ENCODE results near the gene KHDC1. TPM values are rescaled to one million over a fixed set of nuclear protein-coding genes. Genes with fewer than 3 reads are reported as not detected.

The KHDC1 gene
- total and polyA plus RNA-seq, 2 of the 8 experiments (the other 6 are each of a cell fraction or from before 2014, with no cell fraction given): 4.3 to 7.3 TPM

DNA sequence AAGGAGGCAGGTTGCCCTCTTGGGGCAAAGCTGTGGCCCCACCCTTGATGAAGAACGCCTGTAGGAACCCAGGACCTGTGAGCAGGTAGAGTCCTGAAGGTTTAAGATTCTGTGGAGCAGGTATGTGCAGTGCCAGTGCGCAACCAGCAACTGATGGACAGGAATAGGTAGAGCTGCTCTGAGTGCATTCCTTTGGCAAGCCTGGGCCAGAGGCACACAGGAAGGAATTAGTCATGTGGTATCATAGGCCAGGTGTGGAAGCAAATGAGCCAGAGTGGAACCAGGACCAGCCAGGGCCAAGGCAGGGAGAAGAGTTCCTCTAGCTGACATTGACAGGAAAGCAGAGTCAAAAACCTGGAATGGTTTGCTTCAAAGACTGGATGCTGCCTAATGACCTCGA lies 1.4 kb upstream of the KHDC1 start:
- no peak overlapping the region for H4K5ac ChIP-seq (ENCODE audit: insufficient read length, low read depth, low read length)
- H4K20me1 ChIP-seq (replicated peaks in 1 of 2; ENCODE audit: control insufficient read depth in 1 of 2, insufficient read depth in 2 of 2, low read length in 2 of 2): peaks cover 0 to 4% of the 10 kb centered on the region in 2 experiments
- no peaks in the 10 kb centered on the region; a peak in 1 of 4 replicates for H3K9me3 ChIP-seq (ENCODE audit: insufficient read depth in 2 of 2, low read depth in 1 of 2, low read length in 1 of 2)
- H3K14ac ChIP-seq (ENCODE audit: insufficient read length): no peak overlapping the region
- FAIRE-seq (no peak), DNase-seq (ENCODE audit: low read depth in 1 of 2, low spot score in 2 of 2) (no peak)
- H2BK5ac ChIP-seq (ENCODE audit: low read depth, low read length): no peak overlapping the region
- H3K79me2 ChIP-seq (ENCODE audit: control insufficient read depth in 1 of 2, insufficient read depth in 2 of 2, low read length in 2 of 2): peaks cover 0 to 15% of the 10 kb centered on the region in 2 experiments; a peak in 1 of 4 replicates
- H3K4me1 ChIP-seq (replicated peaks in 1 of 4; ENCODE audit: control insufficient read depth in 3 of 4, insufficient read depth in 4 of 4, low read length in 3 of 4): peaks cover 0 to 9% (median 4%) of the 10 kb centered on the region in 4 experiments; a peak in 4 of 7 replicates
- H2BK15ac ChIP-seq (ENCODE audit: low read length): no peak overlapping the region
- no peak overlapping the region for H4K8ac ChIP-seq (ENCODE audit: extremely low read depth, insufficient read depth, low read length)
- H2AK5ac ChIP-seq (ENCODE audit: low read depth, low read length): 0 out of 2 replicates have a peak overlapping the region, but pooled peaks have one; percentile 24
- H3K23me2 ChIP-seq (ENCODE audit: low read depth, low read length): peaks cover 6% of the 10 kb centered on the region; the same call in 1 of the 2 replicates
- no peak overlapping the region for H3K4me3 ChIP-seq (ENCODE audit: extremely low read depth in 1 of 4, insufficient read depth in 2 of 4, low read depth in 3 of 4, low read length in 4 of 4)
- H3K9ac ChIP-seq (replicated peaks in 1 of 4; ENCODE audit: extremely low read depth in 1 of 4, low read depth in 3 of 4, low read length in 3 of 4): no peak overlapping the region
- peak overlapping the region in 1 of 2 experiments; percentile 75; a peak in 2 of 4 replicates for H3K4me2 ChIP-seq (ENCODE audit: insufficient read depth in 1 of 2, low read depth in 2 of 2, low read length in 2 of 2)
- H3K36me3 ChIP-seq (ENCODE audit: control insufficient read depth in 2 of 4, insufficient read depth in 4 of 4, low read length in 3 of 4): peaks cover 0 to 13% (median 1%) of the 10 kb centered on the region in 4 experiments; a peak in 2 of 8 replicates
- H3K4ac ChIP-seq (replicated peaks; ENCODE audit: insufficient read length, low read depth, low read length): no peak overlapping the region
- peaks cover 6% of the 10 kb centered on the region; the same call in 1 of the 2 replicates for H3K79me1 ChIP-seq (ENCODE audit: low read depth, low read length)
- no peak overlapping the region for H3K23ac ChIP-seq (ENCODE audit: insufficient read length)
- H2BK12ac ChIP-seq (ENCODE audit: low read depth, low read length): peak overlapping the region; percentile 56; the same call in 1 of the 2 replicates
- H2BK120ac ChIP-seq (replicated peaks; ENCODE audit: low read depth, low read length): no peak overlapping the region
- H3K18ac ChIP-seq (ENCODE audit: extremely low read depth, low read length): no peak overlapping the region
- POLR2A ChIA-PET (ENCODE audit: partially characterized antibody): interaction anchor here (0.8 to 1.0 kb wide), 3 partner anchors 17 to 178 kb away, joined by 3 read pairs; no protein-coding TSS in a partner anchor
- H2BK20ac ChIP-seq (ENCODE audit: low read length): no peak overlapping the region
- H3K27ac ChIP-seq (ENCODE audit: low read depth, low read length): no peak overlapping the region
- H3K56ac ChIP-seq (replicated peaks; ENCODE audit: insufficient read length, low read depth, low read length): no peak overlapping the region
- no peak overlapping the region for H2AFZ ChIP-seq (ENCODE audit: low read length)
- no peak overlapping the region for H4K91ac ChIP-seq (replicated peaks; ENCODE audit: insufficient read length, low read length)
- CTCF ChIA-PET (ENCODE audit: partially characterized antibody): interaction anchor here (0.6 to 1.4 kb wide), 3 partner anchors 63 to 124 kb away, joined by 3 read pairs; no protein-coding TSS in a partner anchor
- 84% methylated on average over 3 of the region's 3 CpGs; no CpG with 5 or more reads in 1 of the 2 experiments for WGBS, 2 experiments (ENCODE audit: extremely low coverage in 1 of 2, insufficient coverage in 1 of 2, insufficient read length in 1 of 2, insufficient replicate concordance in 2 of 2, low coverage in 1 of 2, low lambda C conversion rate in 2 of 2, missing lambda C conversion rate in 1 of 2)
- no peaks in the 10 kb centered on the region for H3K27me3 ChIP-seq (replicated peaks in 1 of 4; ENCODE audit: control insufficient read depth in 3 of 4, extremely low read depth in 1 of 4, insufficient read depth in 3 of 4, low read length in 3 of 4)
- TF ChIP-seq SP1 (IDR thresholded peaks at IDR 0.05; ENCODE audit: low read depth, low read length) (no peak), SP2 (IDR thresholded peaks at IDR 0.05; ENCODE audit: low read length) (no peak), HDAC6 (IDR thresholded peaks at IDR 0.05; ENCODE audit: low read depth, low read length) (no peak), TBP (IDR thresholded peaks at IDR 0.05; ENCODE audit: low read depth, low read length) (no peak), POU5F1 (IDR thresholded peaks at IDR 0.05; ENCODE audit: low read depth, low read length) (no peak), TAF7 (optimal IDR thresholded peaks at IDR 0.05; ENCODE audit: borderline replicate concordance, low read depth, low read length) (no peak), JUND (IDR thresholded peaks at IDR 0.05; ENCODE audit: low read length) (no peak), ATF2 (IDR thresholded peaks at IDR 0.05; ENCODE audit: low read length) (no peak), EP300 (IDR thresholded peaks at IDR 0.05; ENCODE audit: borderline replicate concordance in 1 of 2, low read depth in 2 of 2, low read length in 2 of 2) (no peak)
- TF ChIP-seq, protein P1, sequence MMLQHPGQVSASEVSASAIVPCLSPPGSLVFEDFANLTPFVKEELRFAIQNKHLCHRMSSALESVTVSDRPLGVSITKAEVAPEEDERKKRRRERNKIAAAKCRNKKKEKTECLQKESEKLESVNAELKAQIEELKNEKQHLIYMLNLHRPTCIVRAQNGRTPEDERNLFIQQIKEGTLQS (IDR thresholded peaks at IDR 0.05; ENCODE audit: insufficient read depth, low read depth, low read length): no peak
- TF ChIP-seq, protein P2, sequence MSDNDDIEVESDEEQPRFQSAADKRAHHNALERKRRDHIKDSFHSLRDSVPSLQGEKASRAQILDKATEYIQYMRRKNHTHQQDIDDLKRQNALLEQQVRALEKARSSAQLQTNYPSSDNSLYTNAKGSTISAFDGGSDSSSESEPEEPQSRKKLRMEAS (IDR thresholded peaks at IDR 0.05): no peak

All from H1 (cell line).